ENCODE data around the gene LBX2. TPM values are rescaled to one million over a fixed set of nuclear protein-coding genes. Genes with fewer than 3 reads are reported as not detected.

LBX2 gene
- total RNA-seq, 1 experiment from 2014 or later = 10.1 TPM

GRCh38 chr2:74488643-74489481 is 10.5 kb downstream of the LBX2 start:
- Histone ChIP-seq H3K9ac (ENCODE audit: low read length) (no peak overlapping the region), H3K4me2 (ENCODE audit: low read length) (no peak overlapping the region), H4K20me1 (ENCODE audit: insufficient read depth) (no peaks in the 10 kb centered on the region), H3K36me3 (ENCODE audit: control insufficient read depth in 1 of 2, insufficient read depth in 2 of 2, low read length in 2 of 2) (peaks cover 8 to 17% of the 10 kb centered on the region in 2 experiments; a peak in 3 of 4 replicates), H3K4me1 (ENCODE audit: control insufficient read depth in 1 of 2, insufficient read depth in 2 of 2, low read length in 2 of 2) (peaks cover 4 to 12% of the 10 kb centered on the region in 2 experiments; a peak in 2 of 4 replicates), H3K27ac (ENCODE audit: low read depth, low read length) (no peak overlapping the region), H3K9me2 (ENCODE audit: insufficient read depth) (no peaks in the 10 kb centered on the region), H3K4me3 (replicated peaks in 1 of 2; ENCODE audit: low read depth in 1 of 2, low read length in 2 of 2) (no peak overlapping the region), H3K79me2 (ENCODE audit: insufficient read depth, low read length) (peaks cover 3% of the 10 kb centered on the region), H2AFZ (ENCODE audit: low read depth, low read length, poor library complexity, severe bottlenecking) (no peak overlapping the region), H3K27me3 (ENCODE audit: insufficient read depth, low read length) (no peaks in the 10 kb centered on the region), H3K9me3 (ENCODE audit: control insufficient read depth in 1 of 2, insufficient read depth in 1 of 2, low read depth in 1 of 2, low read length in 2 of 2) (no peaks in the 10 kb centered on the region)
- ATAC-seq = peak; percentile 55; the same call in 1 of the 2 replicates
- BruUV-seq (replicated peaks) = no TSS peak
- ChIA-PET CTCF (no interaction called here), POLR2A (interaction anchor here (1.1 kb wide), 1 partner anchor 41 kb away, joined by 3 read pairs; no protein-coding TSS in a partner anchor), RAD21 (ENCODE audit: low non-redundant PET in 1 of 2, low total read pairs in 2 of 2, uncharacterized antibody in 2 of 2, unreplicated experiment in 2 of 2) (no interaction called here)
- TF ChIP-seq, protein P1, sequence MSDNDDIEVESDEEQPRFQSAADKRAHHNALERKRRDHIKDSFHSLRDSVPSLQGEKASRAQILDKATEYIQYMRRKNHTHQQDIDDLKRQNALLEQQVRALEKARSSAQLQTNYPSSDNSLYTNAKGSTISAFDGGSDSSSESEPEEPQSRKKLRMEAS (IDR thresholded peaks at IDR 0.05) = no peak
- TF ChIP-seq SP1 (IDR thresholded peaks at IDR 0.05; ENCODE audit: low read depth) = no peak
- TF ChIP-seq, protein P2, sequence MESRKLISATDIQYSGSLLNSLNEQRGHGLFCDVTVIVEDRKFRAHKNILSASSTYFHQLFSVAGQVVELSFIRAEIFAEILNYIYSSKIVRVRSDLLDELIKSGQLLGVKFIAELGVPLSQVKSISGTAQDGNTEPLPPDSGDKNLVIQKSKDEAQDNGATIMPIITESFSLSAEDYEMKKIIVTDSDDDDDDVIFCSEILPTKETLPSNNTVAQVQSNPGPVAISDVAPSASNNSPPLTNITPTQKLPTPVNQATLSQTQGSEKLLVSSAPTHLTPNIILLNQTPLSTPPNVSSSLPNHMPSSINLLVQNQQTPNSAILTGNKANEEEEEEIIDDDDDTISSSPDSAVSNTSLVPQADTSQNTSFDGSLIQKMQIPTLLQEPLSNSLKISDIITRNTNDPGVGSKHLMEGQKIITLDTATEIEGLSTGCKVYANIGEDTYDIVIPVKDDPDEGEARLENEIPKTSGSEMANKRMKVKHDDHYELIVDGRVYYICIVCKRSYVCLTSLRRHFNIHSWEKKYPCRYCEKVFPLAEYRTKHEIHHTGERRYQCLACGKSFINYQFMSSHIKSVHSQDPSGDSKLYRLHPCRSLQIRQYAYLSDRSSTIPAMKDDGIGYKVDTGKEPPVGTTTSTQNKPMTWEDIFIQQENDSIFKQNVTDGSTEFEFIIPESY (IDR thresholded peaks at IDR 0.05; ENCODE audit: extremely low read depth, insufficient replicate concordance, low read length) = no peak
- TF ChIP-seq EGR1 (IDR thresholded peaks at IDR 0.05; ENCODE audit: low read depth) = no peak
- no peak for TF ChIP-seq ZNF274 (IDR thresholded peaks at IDR 0.05; ENCODE audit: low read depth, low read length)
- TF ChIP-seq SIN3A (IDR thresholded peaks at IDR 0.05; ENCODE audit: low read depth) = no peak
- TF ChIP-seq TCF7L2 (IDR thresholded peaks at IDR 0.05; ENCODE audit: borderline replicate concordance, extremely low read depth, insufficient read depth, insufficient read length) = no peak
- no peak for TF ChIP-seq JUND (IDR thresholded peaks at IDR 0.05)
- TF ChIP-seq, protein P3, sequence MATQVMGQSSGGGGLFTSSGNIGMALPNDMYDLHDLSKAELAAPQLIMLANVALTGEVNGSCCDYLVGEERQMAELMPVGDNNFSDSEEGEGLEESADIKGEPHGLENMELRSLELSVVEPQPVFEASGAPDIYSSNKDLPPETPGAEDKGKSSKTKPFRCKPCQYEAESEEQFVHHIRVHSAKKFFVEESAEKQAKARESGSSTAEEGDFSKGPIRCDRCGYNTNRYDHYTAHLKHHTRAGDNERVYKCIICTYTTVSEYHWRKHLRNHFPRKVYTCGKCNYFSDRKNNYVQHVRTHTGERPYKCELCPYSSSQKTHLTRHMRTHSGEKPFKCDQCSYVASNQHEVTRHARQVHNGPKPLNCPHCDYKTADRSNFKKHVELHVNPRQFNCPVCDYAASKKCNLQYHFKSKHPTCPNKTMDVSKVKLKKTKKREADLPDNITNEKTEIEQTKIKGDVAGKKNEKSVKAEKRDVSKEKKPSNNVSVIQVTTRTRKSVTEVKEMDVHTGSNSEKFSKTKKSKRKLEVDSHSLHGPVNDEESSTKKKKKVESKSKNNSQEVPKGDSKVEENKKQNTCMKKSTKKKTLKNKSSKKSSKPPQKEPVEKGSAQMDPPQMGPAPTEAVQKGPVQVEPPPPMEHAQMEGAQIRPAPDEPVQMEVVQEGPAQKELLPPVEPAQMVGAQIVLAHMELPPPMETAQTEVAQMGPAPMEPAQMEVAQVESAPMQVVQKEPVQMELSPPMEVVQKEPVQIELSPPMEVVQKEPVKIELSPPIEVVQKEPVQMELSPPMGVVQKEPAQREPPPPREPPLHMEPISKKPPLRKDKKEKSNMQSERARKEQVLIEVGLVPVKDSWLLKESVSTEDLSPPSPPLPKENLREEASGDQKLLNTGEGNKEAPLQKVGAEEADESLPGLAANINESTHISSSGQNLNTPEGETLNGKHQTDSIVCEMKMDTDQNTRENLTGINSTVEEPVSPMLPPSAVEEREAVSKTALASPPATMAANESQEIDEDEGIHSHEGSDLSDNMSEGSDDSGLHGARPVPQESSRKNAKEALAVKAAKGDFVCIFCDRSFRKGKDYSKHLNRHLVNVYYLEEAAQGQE (IDR thresholded peaks at IDR 0.05; ENCODE audit: low read depth) = no peak
- TF ChIP-seq YY1 (IDR thresholded peaks at IDR 0.05; ENCODE audit: extremely low read depth, insufficient replicate concordance, low read depth, low read length) = no peak
- intact Hi-C loops (cut with micrococcal nuclease) = no loop called here
- DNase-seq (ENCODE audit: low read depth, low spot score) = no peak
